Nephron progenitor cell (in vitro differentiated cells): ENCODE results near the gene MLXIP.
A peak's percentile ranks its signal among the peaks of the same experiment; 100 is the strongest.
"Not testable (repeated sequence)": the region's sequence is repeated elsewhere in the genome, so short reads cannot be mapped to it uniquely, and the experiment has no call there.

Experiments used
- DNase-seq: peaks from one replicate; pipeline ENCODE4 v3.0.0; 2021
- H3K27ac Mint-ChIP-seq: 2 replicates; pipeline ENCODE4 v1.8.0; 2021; ENCODE audit warnings: mild to moderate bottlenecking, moderate library complexity, mixed read lengths
- H3K27me3 Mint-ChIP-seq: 2 replicates; pipeline ENCODE4 v1.8.0; 2021; ENCODE audit warnings: mild to moderate bottlenecking, low read depth, mixed read lengths; ENCODE audit not compliant: poor library complexity
- H3K36me3 Mint-ChIP-seq: 2 replicates; pipeline ENCODE4 v1.8.0; 2021; ENCODE audit warnings: low read depth, mixed read lengths
- H3K4me1 Mint-ChIP-seq: 2 replicates; pipeline ENCODE4 v1.8.0; 2021; ENCODE audit warnings: mixed read lengths
- H3K4me3 Mint-ChIP-seq: 2 replicates; pipeline ENCODE4 v1.8.0; 2021; ENCODE audit warnings: mild to moderate bottlenecking, moderate library complexity, mixed read lengths
- H3K9me3 Mint-ChIP-seq: 2 replicates; pipeline ENCODE4 v1.8.0; 2021; ENCODE audit warnings: mild to moderate bottlenecking, moderate library complexity, mixed read lengths
- CTCF ChIP-seq: fragments of 200-600 bp; sonication (generic); IDR thresholded peaks from 2 replicates; pipeline ENCODE4 v1.5.0; 2021; ENCODE audit warnings: antibody characterized with exemption

The MLXIP gene

GRCh38 chr12:122032580-122032979, 46.0 kb upstream of the MLXIP start:
- Mint-ChIP-seq H3K4me1 (peaks cover 33% of the 10 kb centered on the region), H3K4me3 (no peak overlapping the region), H3K36me3 (peaks cover 47% of the 10 kb centered on the region), H3K9me3 (no peaks in the 10 kb centered on the region), H3K27ac (no peak overlapping the region), H3K27me3 (no peaks in the 10 kb centered on the region)
- TF ChIP-seq CTCF: no peak
- no peak for DNase-seq

- no peak for TF ChIP-seq CTCF
- Mint-ChIP-seq H3K9me3 (no peaks in the 10 kb centered on the region), H3K4me1 (peaks cover 8% of the 10 kb centered on the region), H3K27ac (no peak overlapping the region), H3K4me3 (no peak overlapping the region), H3K27me3 (no peaks in the 10 kb centered on the region), H3K36me3 (peaks cover 61% of the 10 kb centered on the region)
- no peak for DNase-seq
Observed at GRCh38 chr12:122035292-122035691, 43.3 kb upstream of the MLXIP start.

GRCh38 chr12:122036153-122036552, 42.4 kb upstream of the MLXIP start:
- H3K27me3 Mint-ChIP-seq: no peaks in the 10 kb centered on the region
- TF ChIP-seq CTCF: no peak
- no peaks in the 10 kb centered on the region for H3K9me3 Mint-ChIP-seq
- peaks cover 66% of the 10 kb centered on the region for H3K36me3 Mint-ChIP-seq
- H3K4me3 Mint-ChIP-seq: no peak overlapping the region
- DNase-seq: no peak
- H3K27ac Mint-ChIP-seq: no peak overlapping the region
- peaks cover 6% of the 10 kb centered on the region for H3K4me1 Mint-ChIP-seq

GRCh38 chr12:122040579-122041386, 37.8 kb upstream of the MLXIP start:
- no peak for DNase-seq
- no peak for TF ChIP-seq CTCF
- H3K9me3 Mint-ChIP-seq: no peaks in the 10 kb centered on the region
- no peak overlapping the region for H3K4me3 Mint-ChIP-seq
- peaks cover 70% of the 10 kb centered on the region for H3K36me3 Mint-ChIP-seq
- peak overlapping the region; percentile 85 for H3K27ac Mint-ChIP-seq
- no peaks in the 10 kb centered on the region for H3K27me3 Mint-ChIP-seq
- H3K4me1 Mint-ChIP-seq: peaks cover 6% of the 10 kb centered on the region

- peaks cover 70% of the 10 kb centered on the region for H3K36me3 Mint-ChIP-seq
- DNase-seq, H3K4me1 Mint-ChIP-seq, H3K4me3 Mint-ChIP-seq, H3K27ac Mint-ChIP-seq, H3K9me3 Mint-ChIP-seq, H3K27me3 Mint-ChIP-seq: not testable (repeated sequence)
Observed at GRCh38 chr12:122041458-122041857, 37.1 kb upstream of the MLXIP start.

GRCh38 chr12:122042910-122043309, 35.6 kb upstream of the MLXIP start:
- no peak for TF ChIP-seq CTCF
- Mint-ChIP-seq H3K4me3 (no peak overlapping the region), H3K36me3 (peaks cover 67% of the 10 kb centered on the region), H3K27ac (peak overlapping the region; percentile 64), H3K9me3 (no peaks in the 10 kb centered on the region), H3K4me1 (peaks cover 6% of the 10 kb centered on the region), H3K27me3 (no peaks in the 10 kb centered on the region)
- no peak for DNase-seq
